Spleen (tissue), 7 donors: ENCODE results near the gene DIP2A.
"Not testable (repeated sequence)": the region's sequence is repeated elsewhere in the genome, so short reads cannot be mapped to it uniquely, and the experiment has no call there.

Source experiments
- POLR2A ChIP-seq, 3 donors: fragments of 450-650 bp; IDR thresholded peaks; one replicate each; pipeline ENCODE4 v1.5.1; 2017; ENCODE audit warnings: antibody characterized with exemption in 3 of 3, mild to moderate bottlenecking in 1 of 3
- POLR2AphosphoS5 ChIP-seq, 3 donors: sonication (generic); formaldehyde crosslinking; IDR thresholded peaks; one replicate each; pipeline ENCODE4 v1.5.1; 2017; ENCODE audit warnings: antibody characterized with exemption in 3 of 3
- TF ChIP-seq, protein P1 (sequence below), 11 experiments: fragments of 200-600 bp in 7 of 11; fragments of 450-650 bp in 4 of 11; sonication (generic) in 4 of 11; IDR thresholded peaks in 8 of 11; conservative IDR thresholded peaks in 3 of 11; 1 replicate in 7 of 11; 2 replicates in 4 of 11; pipeline versions ENCODE4 v1.4.0 to v1.8.0; 2016 to 2021; ENCODE audit warnings: antibody characterized with exemption in 11 of 11, inconsistent platforms in 4 of 11, mild to moderate bottlenecking in 1 of 11
- donor health status: DM: no; HTN: no; CAD: no; lungs with moderate emphysema.
- donor health status: DM: no; HTN: no; CAD: no.
- donor health status: DM: no; HTN: no; CAD: no.

DNA sequence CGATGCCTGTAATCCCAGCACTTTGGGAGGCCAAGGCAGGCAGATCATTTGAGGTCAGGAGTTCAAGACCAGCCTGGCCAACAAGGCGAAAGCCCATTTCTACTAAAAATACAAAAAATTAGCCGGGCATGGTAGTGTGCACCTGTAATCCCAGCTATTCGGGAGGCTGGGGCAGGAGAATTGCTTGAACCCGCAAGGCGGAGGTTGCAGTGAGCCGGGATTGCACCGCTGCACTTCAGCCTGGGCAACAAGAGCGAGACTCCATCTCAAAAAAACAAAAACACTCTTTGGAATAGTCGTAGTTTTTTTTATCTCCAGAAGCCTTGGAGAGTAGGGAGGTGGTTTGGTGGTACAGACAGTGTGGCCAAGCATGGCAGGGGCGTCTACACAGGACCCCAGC, 25.6 kb upstream of the DIP2A start:
- TF ChIP-seq, protein P1, sequence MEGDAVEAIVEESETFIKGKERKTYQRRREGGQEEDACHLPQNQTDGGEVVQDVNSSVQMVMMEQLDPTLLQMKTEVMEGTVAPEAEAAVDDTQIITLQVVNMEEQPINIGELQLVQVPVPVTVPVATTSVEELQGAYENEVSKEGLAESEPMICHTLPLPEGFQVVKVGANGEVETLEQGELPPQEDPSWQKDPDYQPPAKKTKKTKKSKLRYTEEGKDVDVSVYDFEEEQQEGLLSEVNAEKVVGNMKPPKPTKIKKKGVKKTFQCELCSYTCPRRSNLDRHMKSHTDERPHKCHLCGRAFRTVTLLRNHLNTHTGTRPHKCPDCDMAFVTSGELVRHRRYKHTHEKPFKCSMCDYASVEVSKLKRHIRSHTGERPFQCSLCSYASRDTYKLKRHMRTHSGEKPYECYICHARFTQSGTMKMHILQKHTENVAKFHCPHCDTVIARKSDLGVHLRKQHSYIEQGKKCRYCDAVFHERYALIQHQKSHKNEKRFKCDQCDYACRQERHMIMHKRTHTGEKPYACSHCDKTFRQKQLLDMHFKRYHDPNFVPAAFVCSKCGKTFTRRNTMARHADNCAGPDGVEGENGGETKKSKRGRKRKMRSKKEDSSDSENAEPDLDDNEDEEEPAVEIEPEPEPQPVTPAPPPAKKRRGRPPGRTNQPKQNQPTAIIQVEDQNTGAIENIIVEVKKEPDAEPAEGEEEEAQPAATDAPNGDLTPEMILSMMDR (IDR thresholded peaks at IDR 0.05 in 8 of 11, conservative IDR thresholded peaks at IDR 0.05 in 3 of 11), result not testable (repeated sequence)
- not testable (repeated sequence) for TF ChIP-seq POLR2A, POLR2AphosphoS5 (IDR thresholded peaks at IDR 0.05)
